H1 (cell line): ENCODE results near the gene EPB41L2. TPM values are rescaled to one million over a fixed set of nuclear protein-coding genes. Genes with fewer than 3 reads are reported as not detected.

Source experiments
- ATF3 ChIP-seq: IDR thresholded peaks from 2 replicates; pipeline ENCODE4 v1.6.1; 2011; ENCODE audit warnings: low read depth, mild to moderate bottlenecking, low read length; ENCODE audit not compliant: insufficient read depth
- CTCF ChIP-seq, 3 experiments: IDR thresholded peaks; 1 replicate in 2 of 3; 2 replicates in 1 of 3; pipeline versions ENCODE4 v1.5.1 to v1.6.1; 2011; ENCODE audit warnings: low read length in 3 of 3, mild to moderate bottlenecking in 3 of 3, inconsistent platforms in 2 of 3, low read depth in 1 of 3, moderate library complexity in 1 of 3; ENCODE audit not compliant: insufficient read depth in 1 of 3; ENCODE audit errors: control extremely low read depth in 1 of 3
- RXRA ChIP-seq: IDR thresholded peaks from 2 replicates; pipeline ENCODE4 v1.6.1; 2011; ENCODE audit warnings: low read depth, mild to moderate bottlenecking, low read length, moderate library complexity; ENCODE audit not compliant: insufficient read depth
- SP1 ChIP-seq: IDR thresholded peaks from 2 replicates; pipeline ENCODE4 v1.6.1; 2011; ENCODE audit warnings: low read depth, low read length
- USF2 ChIP-seq: IDR thresholded peaks from 2 replicates; pipeline ENCODE4 v1.6.1; 2011; ENCODE audit warnings: low read length, improper control_type of control experiment
- polyA plus RNA-seq, 7 experiments: library from polyadenylated mRNA; depleted of rRNA in 3 of 7; stranded (reverse) in 5 of 7; unstranded in 2 of 7; fragments of >200 nt in 5 of 7; fragments of 200-250 nt in 2 of 7; gene quantifications; 1 replicate in 5 of 7; 2 replicates in 1 of 7; 4 replicates in 1 of 7; pipeline versions ENCODE4 v1.2.1 to v1.2.3, GENCODE V29; 2011 to 2013; ENCODE audit warnings: missing spikeins in 2 of 7, mixed read lengths in 2 of 7
- total RNA-seq: library from RNA; stranded (reverse); fragmentation: NEBNext Ultra II Directional; extraction: Animal tissue kit (Norgen Biotek cat#: 25700); gene quantifications from 2 replicates; pipeline ENCODE4 v1.2.1, GENCODE V29; 2021

Gene EPB41L2
- total and polyA plus RNA-seq, 2 of the 8 experiments (the other 6 are each of a cell fraction or from before 2014, with no cell fraction given), result 22.5 to 123 TPM

- TF ChIP-seq USF2 (no peak), CTCF (IDR thresholded peaks at IDR 0.05; ENCODE audit: control extremely low read depth in 1 of 3, insufficient read depth in 1 of 3, low read depth in 1 of 3, low read length in 3 of 3) (no peak), RXRA (no peak), SP1 (no peak), ATF3 (no peak)
Observed at GRCh38 chr6:131058236-131058635, 4.8 kb downstream of the EPB41L2 start (continued).
